IgD-negative memory B cell (primary cell): ENCODE data around the gene ZNF396. TPM values are rescaled to one million over a fixed set of nuclear protein-coding genes. Genes with fewer than 3 reads are reported as not detected.

Source experiments
- H3K27ac Mint-ChIP-seq, 3 donors: one replicate each; pipeline ENCODE4 v1.8.0; 2020 to 2022; ENCODE audit warnings: mild to moderate bottlenecking in 3 of 3, mixed read lengths in 3 of 3, moderate library complexity in 1 of 3
- H3K27me3 Mint-ChIP-seq: one replicate; pipeline ENCODE4 v1.8.0; 2021; ENCODE audit warnings: mixed read lengths
- H3K36me3 Mint-ChIP-seq: one replicate; pipeline ENCODE4 v1.8.0; 2020; ENCODE audit warnings: mild to moderate bottlenecking, mixed read lengths
- H3K4me1 Mint-ChIP-seq, 3 donors: one replicate each; pipeline ENCODE4 v1.8.0; 2020 to 2022; ENCODE audit warnings: mixed read lengths in 3 of 3, mild to moderate bottlenecking in 1 of 3
- H3K4me3 Mint-ChIP-seq, 4 donors: one replicate each; pipeline ENCODE4 v1.8.0; 2020 to 2022; ENCODE audit warnings: mild to moderate bottlenecking in 4 of 4, mixed read lengths in 4 of 4, moderate library complexity in 3 of 4
- H3K9me3 Mint-ChIP-seq, 3 donors: one replicate each; pipeline ENCODE4 v1.8.0; 2020 to 2021; ENCODE audit warnings: mixed read lengths in 3 of 3, mild to moderate bottlenecking in 1 of 3
- polyA plus RNA-seq: library from polyadenylated mRNA; unstranded; fragments of 300-500 nt; fragmentation: Illumina TruSeq; gene quantifications from one replicate; pipeline ENCODE4 v1.2.3, GENCODE V29; 2021

The ZNF396 gene
- polyA plus RNA-seq, 1 donor from 2014 or later, result 1.5 TPM

DNA sequence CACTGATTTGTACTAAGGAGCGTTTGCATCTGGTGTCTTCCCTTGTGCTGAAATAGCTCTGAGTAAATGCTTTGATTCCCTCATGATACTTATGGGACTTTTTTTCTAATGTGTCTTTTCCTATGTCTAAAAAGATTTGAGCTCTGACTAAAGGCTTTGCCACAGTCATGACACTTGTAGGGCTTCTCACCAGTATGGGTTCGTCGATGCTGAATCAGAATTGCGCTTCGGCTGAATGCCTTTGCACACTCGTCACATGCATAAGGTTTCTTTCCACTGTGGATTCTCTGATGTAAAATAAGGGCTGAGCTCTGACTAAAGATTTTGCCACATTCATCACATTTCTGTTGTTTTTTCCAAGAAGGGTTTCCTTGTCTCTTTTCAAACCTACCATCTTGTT lies 8.0 kb downstream of the ZNF396 start:
- H3K27me3 Mint-ChIP-seq, result no peaks in the 10 kb centered on the region
- H3K36me3 Mint-ChIP-seq, result peaks cover 3% of the 10 kb centered on the region
- no peak overlapping the region for H3K27ac Mint-ChIP-seq
- no peaks in the 10 kb centered on the region for H3K4me1 Mint-ChIP-seq
- H3K4me3 Mint-ChIP-seq, result no peak overlapping the region
- no peaks in the 10 kb centered on the region for H3K9me3 Mint-ChIP-seq

- H3K27me3 Mint-ChIP-seq, result peaks cover 1% of the 10 kb centered on the region
- no peak overlapping the region for H3K27ac Mint-ChIP-seq
- no peaks in the 10 kb centered on the region for H3K4me1 Mint-ChIP-seq
- no peak overlapping the region for H3K4me3 Mint-ChIP-seq
- no peaks in the 10 kb centered on the region for H3K9me3 Mint-ChIP-seq
- peaks cover 2% of the 10 kb centered on the region for H3K36me3 Mint-ChIP-seq
Measured at GRCh38 chr18:35368595-35368994, 8.5 kb downstream of the ZNF396 start.

- no peak overlapping the region for H3K27ac Mint-ChIP-seq
- no peaks in the 10 kb centered on the region for H3K36me3 Mint-ChIP-seq
- H3K4me1 Mint-ChIP-seq, result no peaks in the 10 kb centered on the region
- H3K27me3 Mint-ChIP-seq, result peaks cover 1% of the 10 kb centered on the region
- no peaks in the 10 kb centered on the region for H3K9me3 Mint-ChIP-seq
- no peak overlapping the region for H3K4me3 Mint-ChIP-seq
Measured at GRCh38 chr18:35362531-35362930, 14.6 kb downstream of the ZNF396 start.

DNA sequence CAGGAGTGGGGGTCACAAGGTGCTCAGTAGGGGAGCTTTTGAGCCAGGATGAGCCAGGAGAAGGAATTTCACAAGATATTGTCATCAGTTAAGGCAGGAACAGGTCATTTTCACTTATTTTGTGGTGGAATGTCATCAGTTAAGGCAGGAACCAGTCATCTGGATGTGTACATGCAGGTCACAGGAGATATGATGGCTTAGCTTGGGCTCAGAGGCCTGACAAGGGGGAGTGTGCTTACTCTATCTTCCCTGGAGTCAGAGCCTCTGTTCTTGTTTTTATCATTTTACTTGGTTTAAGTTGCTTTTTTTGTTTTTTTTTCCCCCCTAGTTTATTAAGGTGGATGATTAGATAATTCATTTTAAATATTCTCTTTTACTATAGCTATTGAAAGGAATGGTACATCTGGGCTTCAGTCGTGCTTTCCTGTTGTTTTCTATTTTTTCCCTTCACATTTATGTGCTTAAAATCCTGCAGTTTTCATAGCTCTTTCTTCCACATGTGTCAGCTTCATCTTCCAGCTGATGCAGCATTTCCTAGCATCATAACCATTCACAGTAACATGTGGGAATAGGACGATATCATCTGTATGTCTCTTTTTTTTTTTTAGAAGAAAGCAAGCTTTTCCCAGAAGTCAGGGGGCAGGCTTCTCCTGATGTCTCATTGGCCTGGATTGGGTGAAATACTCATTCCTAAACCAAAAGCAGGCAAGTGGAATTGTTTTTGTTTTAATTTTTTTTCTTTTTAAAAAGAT lies 15.4 kb downstream of the ZNF396 start:
- H3K36me3 Mint-ChIP-seq, result no peaks in the 10 kb centered on the region
- H3K4me3 Mint-ChIP-seq, result no peak overlapping the region
- H3K4me1 Mint-ChIP-seq, result no peaks in the 10 kb centered on the region
- peaks cover 1% of the 10 kb centered on the region for H3K27me3 Mint-ChIP-seq
- no peaks in the 10 kb centered on the region for H3K9me3 Mint-ChIP-seq
- no peak overlapping the region for H3K27ac Mint-ChIP-seq

DNA sequence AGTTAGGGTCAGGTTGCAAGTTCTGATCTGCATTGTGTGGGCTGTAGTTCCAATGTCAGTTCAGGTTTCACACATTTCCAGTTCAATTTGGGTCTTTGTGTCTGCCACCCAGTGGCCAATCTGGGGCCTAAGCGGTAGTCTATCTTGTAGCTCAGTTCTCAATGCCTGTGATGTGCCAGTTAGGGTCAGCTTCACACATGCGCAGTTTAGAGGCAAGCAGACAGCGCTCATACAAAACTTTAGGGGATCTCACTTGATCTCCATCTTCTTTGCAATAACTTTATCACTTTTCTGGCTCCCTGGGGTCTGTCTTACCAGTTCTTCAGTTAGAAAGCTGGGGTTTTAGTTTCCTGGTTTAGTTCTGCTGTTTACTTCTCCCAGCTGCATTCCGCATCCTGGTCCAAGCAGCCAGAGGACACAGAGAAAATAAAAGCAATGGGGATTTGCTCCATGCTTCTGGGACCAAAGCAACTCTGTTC lies 22.0 kb downstream of the ZNF396 start:
- Mint-ChIP-seq H3K27me3 (no peaks in the 10 kb centered on the region), H3K9me3 (peaks cover 5 to 11% (median 11%) of the 10 kb centered on the region in 3 donors), H3K4me3 (peak overlapping the region in 1 of 4 donors; percentile 5), H3K27ac (no peak overlapping the region), H3K4me1 (peaks cover 0 to 3% (median 2%) of the 10 kb centered on the region in 3 donors), H3K36me3 (no peaks in the 10 kb centered on the region)

DNA sequence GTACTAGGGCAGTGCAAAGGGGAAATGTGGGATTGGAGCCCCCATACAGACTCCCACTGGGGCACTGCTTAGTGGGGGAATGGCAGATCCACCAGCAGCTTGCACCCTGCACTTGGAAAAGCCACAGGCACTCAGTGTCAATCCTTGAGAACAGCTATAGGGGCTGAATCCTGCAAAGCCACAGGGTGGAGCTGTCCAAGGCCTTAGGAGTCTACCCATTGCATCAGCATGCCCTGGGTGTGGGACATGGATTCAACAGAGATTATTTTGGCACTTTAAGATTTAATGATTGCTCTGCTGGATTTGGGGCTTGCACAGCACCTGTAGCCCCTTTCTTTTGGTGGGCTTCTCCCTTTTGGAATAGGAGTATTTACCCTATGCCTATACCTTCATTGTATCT lies 24.4 kb downstream of the ZNF396 start:
- Mint-ChIP-seq H3K36me3 (no peaks in the 10 kb centered on the region), H3K27ac (no peak overlapping the region), H3K4me1 (peaks cover 0 to 3% (median 2%) of the 10 kb centered on the region in 3 donors), H3K4me3 (no peak overlapping the region), H3K27me3 (no peaks in the 10 kb centered on the region), H3K9me3 (peaks cover 5 to 11% (median 11%) of the 10 kb centered on the region in 3 donors)

DNA sequence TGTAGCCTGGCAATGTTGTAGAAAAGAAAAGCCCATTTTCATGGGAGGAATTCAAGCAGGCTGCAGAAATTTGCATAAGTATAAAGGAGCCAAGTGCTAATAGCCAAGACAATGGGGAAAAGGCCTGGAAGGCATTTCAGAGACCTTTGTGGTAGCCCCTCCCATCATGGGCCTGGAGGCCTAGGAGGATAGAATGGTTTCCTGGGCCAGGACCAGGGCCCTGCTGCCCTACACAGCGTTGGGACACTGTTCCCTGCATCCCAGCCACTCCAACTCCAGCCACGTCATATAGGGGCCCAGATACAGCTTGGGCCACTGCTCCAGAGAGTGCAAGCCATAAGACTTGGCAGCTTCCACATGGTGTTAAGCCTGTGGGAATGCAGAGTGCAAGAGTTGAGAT lies 24.9 kb downstream of the ZNF396 start:
- Mint-ChIP-seq H3K27me3 (no peaks in the 10 kb centered on the region), H3K27ac (no peak overlapping the region), H3K4me3 (no peak overlapping the region), H3K4me1 (peaks cover 2 to 5% (median 3%) of the 10 kb centered on the region in 3 donors), H3K36me3 (no peaks in the 10 kb centered on the region), H3K9me3 (peaks cover 5 to 11% (median 11%) of the 10 kb centered on the region in 3 donors)

- H3K27ac Mint-ChIP-seq, result no peak overlapping the region
- no peaks in the 10 kb centered on the region for H3K36me3 Mint-ChIP-seq
- H3K4me1 Mint-ChIP-seq, result peaks cover 25 to 33% (median 32%) of the 10 kb centered on the region in 3 donors
- H3K9me3 Mint-ChIP-seq, result peaks cover 5 to 11% (median 11%) of the 10 kb centered on the region in 3 donors
- peak overlapping the region in 1 of 4 donors; percentile 46 for H3K4me3 Mint-ChIP-seq
- H3K27me3 Mint-ChIP-seq, result no peaks in the 10 kb centered on the region
Measured at GRCh38 chr18:35348001-35348400, 29.1 kb downstream of the ZNF396 start.

GRCh38 chr18:35345950-35346349 lies 31.2 kb downstream of the ZNF396 start:
- Mint-ChIP-seq H3K4me3 (peak overlapping the region; percentile 73 to 97 (median 95)), H3K27me3 (no peaks in the 10 kb centered on the region), H3K4me1 (peaks cover 33 to 39% (median 33%) of the 10 kb centered on the region in 3 donors), H3K36me3 (no peaks in the 10 kb centered on the region), H3K9me3 (no peaks in the 10 kb centered on the region), H3K27ac (peak overlapping the region; percentile 98)

GRCh38 chr18:35345460-35345921 lies 31.6 kb downstream of the ZNF396 start:
- Mint-ChIP-seq H3K9me3 (no peaks in the 10 kb centered on the region), H3K36me3 (no peaks in the 10 kb centered on the region), H3K4me3 (peak overlapping the region; percentile 93 to 98 (median 97)), H3K27ac (peak overlapping the region; percentile 98), H3K27me3 (no peaks in the 10 kb centered on the region), H3K4me1 (peaks cover 33 to 42% (median 33%) of the 10 kb centered on the region in 3 donors)

GRCh38 chr18:35344736-35345459 lies 32.2 kb downstream of the ZNF396 start:
- H3K36me3 Mint-ChIP-seq, result no peaks in the 10 kb centered on the region
- peak overlapping the region; percentile 98 for H3K27ac Mint-ChIP-seq
- peak overlapping the region; percentile 93 to 98 (median 97) for H3K4me3 Mint-ChIP-seq
- H3K4me1 Mint-ChIP-seq, result peaks cover 33 to 44% (median 33%) of the 10 kb centered on the region in 3 donors
- H3K9me3 Mint-ChIP-seq, result no peaks in the 10 kb centered on the region
- no peaks in the 10 kb centered on the region for H3K27me3 Mint-ChIP-seq

DNA sequence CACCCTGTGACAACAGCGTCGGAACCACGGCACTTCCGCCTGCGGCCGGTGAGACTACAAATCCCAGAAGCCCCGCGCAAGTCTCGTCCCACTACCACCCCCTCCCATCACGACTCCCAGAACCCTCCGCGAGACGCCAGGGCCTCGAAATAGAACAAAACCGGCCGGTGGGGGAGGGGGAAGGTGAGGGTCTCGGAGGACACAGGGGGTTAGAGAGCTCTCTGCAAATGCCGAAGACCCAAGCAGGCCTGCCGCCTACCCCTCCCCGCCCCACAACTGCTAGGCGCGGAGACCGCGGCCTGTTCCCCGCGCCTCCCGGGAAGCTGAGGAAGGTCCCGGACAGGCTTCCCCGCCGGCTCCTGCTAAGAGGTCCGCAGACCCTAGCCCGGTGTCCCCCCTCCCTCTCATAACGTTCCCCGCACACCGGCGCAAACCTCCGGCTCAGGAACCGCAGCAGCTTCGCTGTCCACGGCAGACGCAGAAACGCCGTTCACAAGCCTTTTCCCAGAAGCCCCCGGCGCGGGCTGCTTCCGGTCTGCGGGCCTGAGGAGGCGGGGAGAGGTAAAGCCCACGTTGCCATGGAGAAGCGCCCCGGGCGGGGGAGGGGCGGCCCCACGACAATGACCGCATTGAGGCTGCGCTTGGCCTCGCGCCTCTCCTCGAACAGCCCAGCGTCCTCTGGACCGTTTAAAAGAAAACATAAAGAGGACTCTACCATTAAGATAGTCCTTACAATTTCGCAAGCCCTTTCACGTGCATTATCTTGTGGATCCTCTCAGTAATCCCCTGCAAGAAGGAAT lies 33.0 kb downstream of the ZNF396 start, which contains the start of gene ZNF24:
TSS of gene ZNF24 (minus strand) at position 485 of the 800 bp plus-strand sequence. CDS start 3,770 bp downstream, outside the sequence.
- no peaks in the 10 kb centered on the region for H3K9me3 Mint-ChIP-seq
- no peaks in the 10 kb centered on the region for H3K36me3 Mint-ChIP-seq
- peak within 1 kb of the TSS; percentile 93 to 98 (median 97) for H3K4me3 Mint-ChIP-seq
- H3K27ac Mint-ChIP-seq, result peak within 1 kb of the TSS; percentile 98
- no peaks in the 10 kb centered on the region for H3K27me3 Mint-ChIP-seq
- peaks cover 35 to 48% (median 40%) of the 10 kb centered on the region in 3 donors for H3K4me1 Mint-ChIP-seq

- no peaks in the 10 kb centered on the region for H3K36me3 Mint-ChIP-seq
- no peaks in the 10 kb centered on the region for H3K9me3 Mint-ChIP-seq
- H3K27ac Mint-ChIP-seq, result peak overlapping the region; percentile 98
- H3K4me3 Mint-ChIP-seq, result peak overlapping the region; percentile 93 to 98 (median 97)
- peaks cover 36 to 50% (median 42%) of the 10 kb centered on the region in 3 donors for H3K4me1 Mint-ChIP-seq
- no peaks in the 10 kb centered on the region for H3K27me3 Mint-ChIP-seq
Measured at GRCh38 chr18:35343488-35343935, 33.6 kb downstream of the ZNF396 start.

DNA sequence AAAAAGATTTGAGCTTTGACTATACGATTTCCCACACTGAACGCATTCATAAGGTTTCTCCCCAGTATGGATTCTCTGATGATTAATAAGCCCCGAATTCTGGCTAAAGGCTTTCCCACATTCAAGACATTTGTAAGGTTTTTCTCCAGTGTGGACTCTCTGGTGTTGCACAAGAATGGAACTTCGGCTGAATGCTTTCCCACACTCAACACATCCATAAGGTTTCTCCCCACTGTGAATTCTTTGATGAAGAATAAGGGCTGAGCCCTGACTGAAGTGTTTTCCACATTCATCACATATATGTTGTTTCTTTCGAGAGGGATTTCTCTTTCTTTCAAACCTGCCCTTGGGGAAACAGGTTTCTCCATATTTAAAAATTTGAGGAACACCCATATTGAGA lies 39.9 kb downstream of the ZNF396 start:
- peak overlapping the region in 1 of 3 donors; percentile 47 for H3K27ac Mint-ChIP-seq
- no peak overlapping the region for H3K4me3 Mint-ChIP-seq
- H3K36me3 Mint-ChIP-seq, result peaks cover 20% of the 10 kb centered on the region
- H3K4me1 Mint-ChIP-seq, result peaks cover 10 to 25% (median 20%) of the 10 kb centered on the region in 3 donors
- H3K27me3 Mint-ChIP-seq, result no peaks in the 10 kb centered on the region
- H3K9me3 Mint-ChIP-seq, result peaks cover 0 to 1% (median 0%) of the 10 kb centered on the region in 3 donors
